CD4-positive, CD25-positive, alpha-beta regulatory T cell (primary cell): ENCODE measurements around the gene ZNF664. TPM values are rescaled to one million over a fixed set of nuclear protein-coding genes. Genes with fewer than 3 reads are reported as not detected.

Experiments used
- ATAC-seq, 2 donors: fragments of 150-1000 bp; cut with Tn5 transposase; one replicate each; pipeline ENCODE4 v1.10.0; 2021; ENCODE audit warnings: low read depth in 2 of 2, moderate number of reproducible peaks in 2 of 2, moderate library complexity in 1 of 2
- DNase-seq, 3 donors: peaks; one replicate each; pipeline versions ENCODE4 v3.0.0 to v3.0.0-alpha.2; 2012 to 2022; ENCODE audit warnings: mixed read lengths in 1 of 3
- H3K27ac ChIP-seq: one replicate; pipeline ENCODE4 v1.7.0; 2013; ENCODE audit warnings: mild to moderate bottlenecking, low read length; ENCODE audit not compliant: insufficient read depth, poor library complexity, severe bottlenecking
- H3K27me3 ChIP-seq: one replicate; pipeline ENCODE4 v1.7.0; 2013; ENCODE audit warnings: low read length; ENCODE audit not compliant: control insufficient read depth, insufficient read depth
- H3K36me3 ChIP-seq: one replicate; pipeline ENCODE4 v1.7.0; 2013; ENCODE audit warnings: mild to moderate bottlenecking, low read length, moderate library complexity; ENCODE audit not compliant: control insufficient read depth, insufficient read depth
- H3K4me1 ChIP-seq: 2 replicates; pipeline ENCODE4 v1.7.0; 2013; ENCODE audit warnings: mild to moderate bottlenecking, low read length; ENCODE audit not compliant: insufficient read depth, control insufficient read depth, poor library complexity, severe bottlenecking
- H3K4me3 ChIP-seq: one replicate; pipeline ENCODE4 v1.7.0; 2013; ENCODE audit warnings: low read depth, mild to moderate bottlenecking, low read length, moderate library complexity
- H3K9me3 ChIP-seq, 2 experiments: 1 replicate in 1 of 2; 2 replicates in 1 of 2; pipeline ENCODE4 v1.7.0; 2013; ENCODE audit warnings: low read length in 2 of 2, mild to moderate bottlenecking in 1 of 2, moderate library complexity in 1 of 2; ENCODE audit not compliant: control insufficient read depth in 2 of 2
- H3K27ac Mint-ChIP-seq, 3 donors: one replicate each; pipeline ENCODE4 v1.8.0; 2020 to 2022; ENCODE audit warnings: mild to moderate bottlenecking in 3 of 3, mixed read lengths in 3 of 3, moderate library complexity in 2 of 3
- H3K27me3 Mint-ChIP-seq: one replicate; pipeline ENCODE4 v1.8.0; 2022; ENCODE audit warnings: mild to moderate bottlenecking, mixed read lengths
- H3K36me3 Mint-ChIP-seq: one replicate; pipeline ENCODE4 v1.8.0; 2020; ENCODE audit warnings: mixed read lengths
- H3K4me1 Mint-ChIP-seq, 4 donors: one replicate each; pipeline ENCODE4 v1.8.0; 2020 to 2022; ENCODE audit warnings: mixed read lengths in 4 of 4, mild to moderate bottlenecking in 1 of 4
- H3K4me3 Mint-ChIP-seq, 4 donors: one replicate each; pipeline ENCODE4 v1.8.0; 2020 to 2022; ENCODE audit warnings: mild to moderate bottlenecking in 4 of 4, mixed read lengths in 4 of 4, moderate library complexity in 3 of 4
- H3K9me3 Mint-ChIP-seq, 7 donors: one replicate each; pipeline ENCODE4 v1.8.0; 2020 to 2022; ENCODE audit warnings: mixed read lengths in 7 of 7, mild to moderate bottlenecking in 3 of 7, moderate library complexity in 2 of 7
- polyA plus RNA-seq, 4 donors: library from polyadenylated mRNA; unstranded; fragments of 300-500 nt; fragmentation: Illumina TruSeq; gene quantifications; one replicate each; pipeline ENCODE4 v1.2.3, GENCODE V29; 2021
- total RNA-seq: library from RNA; stranded (reverse); gene quantifications from one replicate; pipeline ENCODE4 v1.2.3, GENCODE V29; 2022

Gene ZNF664
- total and polyA plus RNA-seq, 5 donors from 2014 or later, result 6.9 to 24.5 (median 10.0) TPM

GRCh38 chr12:123998344-123998990 is 25.5 kb downstream of the ZNF664 start:
- Mint-ChIP-seq H3K9me3 (no peaks in the 10 kb centered on the region), H3K27me3 (no peaks in the 10 kb centered on the region), H3K4me3 (no peak overlapping the region), H3K27ac (peak overlapping the region in 1 of 3 donors; percentile 90), H3K36me3 (peaks cover 22% of the 10 kb centered on the region), H3K4me1 (peaks cover 6 to 34% (median 28%) of the 10 kb centered on the region in 4 donors)
- no peak overlapping the region for H3K4me3 ChIP-seq
- no peak for DNase-seq
- H3K27me3 ChIP-seq, result no peaks in the 10 kb centered on the region
- no peaks in the 10 kb centered on the region for H3K4me1 ChIP-seq
- peaks cover 32% of the 10 kb centered on the region for H3K36me3 ChIP-seq
- no peaks in the 10 kb centered on the region for H3K9me3 ChIP-seq
- ATAC-seq, result no peak
- H3K27ac ChIP-seq, result no peak overlapping the region

DNA sequence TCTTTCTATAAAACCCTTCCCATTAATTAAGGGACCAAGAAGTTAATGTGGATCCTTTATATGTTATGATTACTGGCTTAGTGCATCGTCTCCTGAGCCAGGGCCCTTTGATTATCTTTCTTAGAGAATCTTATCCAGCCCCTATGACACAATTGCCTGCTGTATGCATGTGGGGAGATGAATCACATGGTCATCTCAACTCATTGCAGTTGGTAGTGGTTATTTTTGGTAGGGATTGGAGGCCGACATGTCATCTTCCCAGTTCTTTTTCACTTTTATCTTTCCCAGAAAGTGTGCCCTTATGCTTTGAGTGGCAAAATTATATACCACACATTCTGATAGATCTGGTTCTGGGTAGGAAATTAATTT is 26.0 kb downstream of the ZNF664 start:
- DNase-seq (no peak), ATAC-seq (no peak)
- Mint-ChIP-seq H3K4me1 (peaks cover 6 to 31% (median 24%) of the 10 kb centered on the region in 4 donors), H3K9me3 (no peaks in the 10 kb centered on the region), H3K27me3 (no peaks in the 10 kb centered on the region), H3K36me3 (peaks cover 18% of the 10 kb centered on the region), H3K27ac (peak overlapping the region in 1 of 3 donors; percentile 90), H3K4me3 (no peak overlapping the region)
- H3K27ac ChIP-seq, result no peak overlapping the region
- H3K9me3 ChIP-seq, result no peaks in the 10 kb centered on the region
- H3K27me3 ChIP-seq, result no peaks in the 10 kb centered on the region
- H3K4me3 ChIP-seq, result no peak overlapping the region
- H3K4me1 ChIP-seq, result no peaks in the 10 kb centered on the region
- peaks cover 32% of the 10 kb centered on the region for H3K36me3 ChIP-seq

DNA sequence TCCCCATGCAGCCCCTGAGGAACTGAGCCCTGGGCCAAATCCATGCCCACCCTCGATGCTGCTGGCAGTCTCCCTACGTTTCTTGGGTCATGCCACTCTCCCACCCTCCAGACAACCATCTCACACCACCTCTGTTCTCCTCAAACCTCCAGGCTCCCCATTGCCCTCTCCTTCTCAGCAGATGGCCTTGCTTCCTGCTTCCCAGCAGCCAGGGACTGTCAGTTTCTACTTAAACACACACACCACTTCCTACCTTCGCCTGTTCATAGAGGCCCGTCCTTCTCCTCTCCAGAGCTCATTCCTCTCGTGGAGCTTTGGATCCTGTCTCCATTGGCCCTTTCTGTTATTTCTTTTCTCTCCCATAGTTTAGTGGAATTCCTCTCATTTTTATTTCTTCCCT is 27.1 kb downstream of the ZNF664 start:
- Mint-ChIP-seq H3K9me3 (no peaks in the 10 kb centered on the region), H3K27ac (no peak overlapping the region), H3K36me3 (peaks cover 14% of the 10 kb centered on the region), H3K27me3 (no peaks in the 10 kb centered on the region), H3K4me1 (peaks cover 6 to 26% (median 16%) of the 10 kb centered on the region in 4 donors), H3K4me3 (no peak overlapping the region)
- Histone ChIP-seq H3K27me3 (no peaks in the 10 kb centered on the region), H3K9me3 (no peaks in the 10 kb centered on the region), H3K4me1 (no peaks in the 10 kb centered on the region), H3K4me3 (no peak overlapping the region), H3K36me3 (peaks cover 35% of the 10 kb centered on the region), H3K27ac (no peak overlapping the region)
- DNase-seq (no peak), ATAC-seq (no peak)

DNA sequence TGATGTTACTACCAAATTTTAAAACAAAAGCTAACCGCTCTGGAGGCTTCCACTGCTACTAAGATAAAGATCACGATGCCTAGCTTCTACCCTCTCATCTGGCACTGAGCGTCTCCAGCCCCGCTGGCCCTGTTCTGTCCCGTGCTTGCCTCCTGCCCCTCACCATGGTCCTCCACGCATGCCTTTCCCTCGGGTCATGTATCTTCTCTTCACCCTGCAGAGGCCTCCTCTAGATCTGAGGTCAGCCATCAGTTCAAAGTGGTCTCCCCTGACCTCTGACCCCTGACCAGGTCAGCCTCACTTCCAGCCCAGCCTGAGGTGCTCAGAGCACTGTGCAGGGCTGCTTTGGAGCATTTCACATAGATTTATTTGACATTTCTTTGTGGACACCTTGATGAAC is 28.3 kb downstream of the ZNF664 start:
- H3K27ac Mint-ChIP-seq, result no peak overlapping the region
- H3K4me3 Mint-ChIP-seq, result no peak overlapping the region
- H3K27me3 Mint-ChIP-seq, result no peaks in the 10 kb centered on the region
- DNase-seq, result no peak
- H3K36me3 Mint-ChIP-seq, result peaks cover 10% of the 10 kb centered on the region
- Histone ChIP-seq H3K4me1 (peaks cover 11% of the 10 kb centered on the region), H3K36me3 (peaks cover 32% of the 10 kb centered on the region), H3K9me3 (no peaks in the 10 kb centered on the region), H3K27me3 (no peaks in the 10 kb centered on the region), H3K27ac (no peak overlapping the region), H3K4me3 (no peak overlapping the region)
- peaks cover 6 to 24% (median 17%) of the 10 kb centered on the region in 4 donors for H3K4me1 Mint-ChIP-seq
- ATAC-seq, result no peak
- H3K9me3 Mint-ChIP-seq, result no peaks in the 10 kb centered on the region

DNA sequence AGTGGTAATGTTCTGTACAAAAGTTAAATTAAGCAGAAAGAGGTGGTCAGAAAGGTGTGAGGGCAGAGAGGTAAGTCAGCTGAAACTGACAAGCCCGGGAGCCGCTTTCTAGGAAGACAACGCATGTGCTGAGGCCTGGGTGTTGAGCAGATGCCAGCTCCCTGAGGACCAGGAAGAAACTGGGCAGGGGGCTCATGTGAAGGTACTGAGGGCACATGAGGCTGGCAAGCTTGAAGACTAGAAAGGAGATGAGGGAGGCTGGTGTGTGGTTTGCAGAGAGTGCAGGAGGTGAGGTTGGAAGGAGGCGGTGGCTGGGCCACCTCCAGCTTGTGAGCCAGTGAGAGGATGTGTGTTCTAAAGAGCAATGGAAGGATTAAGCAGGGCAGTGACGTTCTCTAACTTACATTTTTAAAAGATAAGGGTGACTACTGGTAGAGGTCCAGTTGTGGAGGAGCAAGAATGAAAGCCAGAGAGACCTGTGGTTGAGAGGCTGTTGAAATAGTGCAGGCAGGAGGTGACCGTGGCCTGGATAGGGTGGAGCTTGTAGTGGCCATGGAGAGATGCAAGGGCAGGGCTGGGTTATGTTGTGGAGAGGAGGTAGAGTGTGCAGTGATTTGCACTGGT is 29.1 kb downstream of the ZNF664 start:
- no peaks in the 10 kb centered on the region for H3K9me3 Mint-ChIP-seq
- H3K36me3 Mint-ChIP-seq, result peaks cover 9% of the 10 kb centered on the region

GRCh38 chr12:124002654-124003053 is 29.6 kb downstream of the ZNF664 start:
- ATAC-seq, result no peak
- Histone ChIP-seq H3K4me3 (no peak overlapping the region), H3K9me3 (no peaks in the 10 kb centered on the region), H3K27ac (no peak overlapping the region), H3K4me1 (peaks cover 13% of the 10 kb centered on the region), H3K27me3 (no peaks in the 10 kb centered on the region), H3K36me3 (peaks cover 32% of the 10 kb centered on the region)
- Mint-ChIP-seq H3K9me3 (no peaks in the 10 kb centered on the region), H3K4me1 (peaks cover 7 to 29% (median 21%) of the 10 kb centered on the region in 4 donors), H3K27ac (no peak overlapping the region), H3K4me3 (no peak overlapping the region), H3K36me3 (peaks cover 9% of the 10 kb centered on the region), H3K27me3 (no peaks in the 10 kb centered on the region)
- DNase-seq, result no peak

More for the DNA sequence above, 29.1 kb downstream of the ZNF664 start:
- H3K4me1 ChIP-seq, result peaks cover 13% of the 10 kb centered on the region
- no peaks in the 10 kb centered on the region for H3K9me3 ChIP-seq
- Mint-ChIP-seq H3K27me3 (no peaks in the 10 kb centered on the region), H3K4me1 (peaks cover 6 to 27% (median 21%) of the 10 kb centered on the region in 4 donors), H3K4me3 (no peak overlapping the region), H3K27ac (no peak overlapping the region)
- H3K27me3 ChIP-seq, result no peaks in the 10 kb centered on the region
- no peak for ATAC-seq
- H3K36me3 ChIP-seq, result peaks cover 32% of the 10 kb centered on the region
- H3K4me3 ChIP-seq, result no peak overlapping the region
- no peak overlapping the region for H3K27ac ChIP-seq
- no peak for DNase-seq

DNA sequence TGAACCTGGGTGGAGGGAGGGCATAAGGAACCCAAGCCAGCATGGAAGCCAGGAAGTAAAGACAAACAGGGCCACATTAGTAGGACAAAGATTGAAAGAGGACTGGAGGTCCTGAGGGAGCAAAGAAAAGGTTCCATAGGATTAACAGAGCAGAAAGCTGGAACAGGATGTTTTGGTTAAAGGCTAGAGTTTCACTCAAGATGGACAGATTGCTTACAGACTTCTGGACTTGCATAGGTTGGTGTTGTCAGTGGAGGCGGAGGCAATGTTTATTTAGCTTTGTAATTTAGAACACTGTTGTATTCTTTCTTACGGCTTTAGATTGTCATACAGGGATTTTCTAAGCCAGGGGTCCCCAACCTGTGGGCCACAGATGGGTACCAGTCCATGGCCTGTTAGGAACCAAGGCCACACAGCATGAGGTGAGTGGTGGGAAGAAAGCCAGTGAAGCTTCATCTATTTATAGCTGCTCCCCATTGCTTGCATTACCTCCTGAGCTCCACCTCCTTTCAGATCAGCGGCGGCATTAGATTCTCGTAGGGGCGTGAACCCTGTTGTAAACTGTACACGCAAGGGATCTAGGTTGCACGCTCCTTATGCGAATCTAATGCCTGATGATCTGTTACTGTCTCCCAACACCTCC is 31.3 kb downstream of the ZNF664 start:
- no peaks in the 10 kb centered on the region for H3K9me3 Mint-ChIP-seq
- no peak overlapping the region for H3K27ac Mint-ChIP-seq
- Histone ChIP-seq H3K27ac (no peak overlapping the region), H3K4me1 (peaks cover 13% of the 10 kb centered on the region), H3K9me3 (no peaks in the 10 kb centered on the region), H3K27me3 (no peaks in the 10 kb centered on the region), H3K4me3 (no peak overlapping the region), H3K36me3 (peaks cover 16% of the 10 kb centered on the region)
- H3K27me3 Mint-ChIP-seq, result no peaks in the 10 kb centered on the region
- H3K36me3 Mint-ChIP-seq, result peaks cover under 1% of the 10 kb centered on the region
- ATAC-seq, result no peak
- H3K4me1 Mint-ChIP-seq, result peaks cover 10 to 32% (median 26%) of the 10 kb centered on the region in 4 donors
- no peak for DNase-seq
- H3K4me3 Mint-ChIP-seq, result no peak overlapping the region
